ENCODE results near the gene DYRK1B.

DNA sequence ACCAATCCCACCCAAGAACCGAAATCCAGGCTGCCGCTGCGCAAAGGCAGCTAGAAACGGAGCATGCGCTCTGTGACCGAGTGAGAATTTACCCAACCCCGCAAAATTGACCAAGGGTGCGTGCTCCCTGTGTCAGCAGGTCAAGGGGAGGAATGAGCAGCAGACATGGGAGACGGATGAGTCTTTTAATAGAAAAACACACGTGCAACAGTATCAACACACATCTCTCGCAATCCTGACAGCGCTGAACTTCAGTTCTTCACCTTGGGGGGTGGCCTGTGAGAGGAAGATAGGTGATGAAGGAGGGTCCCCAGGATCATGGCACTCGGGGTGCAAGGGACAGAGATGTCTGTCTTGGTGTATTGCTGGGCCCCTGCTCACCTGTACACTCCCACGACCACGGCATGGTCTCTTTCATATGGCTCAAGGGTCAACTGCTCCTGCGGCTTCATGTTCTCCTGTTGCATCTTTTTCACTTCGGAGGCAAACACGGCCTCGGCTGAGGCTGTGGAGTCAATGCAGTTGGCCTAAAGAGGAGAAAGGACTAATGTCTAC is 402 bp upstream of the DYRK1B start:
- TF ChIP-seq EZH2 (IDR thresholded peaks at IDR 0.05; ENCODE audit: borderline replicate concordance, insufficient read depth, low read depth, low read length, poor library complexity, severe bottlenecking): no peak
- TF ChIP-seq, protein P1, sequence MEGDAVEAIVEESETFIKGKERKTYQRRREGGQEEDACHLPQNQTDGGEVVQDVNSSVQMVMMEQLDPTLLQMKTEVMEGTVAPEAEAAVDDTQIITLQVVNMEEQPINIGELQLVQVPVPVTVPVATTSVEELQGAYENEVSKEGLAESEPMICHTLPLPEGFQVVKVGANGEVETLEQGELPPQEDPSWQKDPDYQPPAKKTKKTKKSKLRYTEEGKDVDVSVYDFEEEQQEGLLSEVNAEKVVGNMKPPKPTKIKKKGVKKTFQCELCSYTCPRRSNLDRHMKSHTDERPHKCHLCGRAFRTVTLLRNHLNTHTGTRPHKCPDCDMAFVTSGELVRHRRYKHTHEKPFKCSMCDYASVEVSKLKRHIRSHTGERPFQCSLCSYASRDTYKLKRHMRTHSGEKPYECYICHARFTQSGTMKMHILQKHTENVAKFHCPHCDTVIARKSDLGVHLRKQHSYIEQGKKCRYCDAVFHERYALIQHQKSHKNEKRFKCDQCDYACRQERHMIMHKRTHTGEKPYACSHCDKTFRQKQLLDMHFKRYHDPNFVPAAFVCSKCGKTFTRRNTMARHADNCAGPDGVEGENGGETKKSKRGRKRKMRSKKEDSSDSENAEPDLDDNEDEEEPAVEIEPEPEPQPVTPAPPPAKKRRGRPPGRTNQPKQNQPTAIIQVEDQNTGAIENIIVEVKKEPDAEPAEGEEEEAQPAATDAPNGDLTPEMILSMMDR (IDR thresholded peaks at IDR 0.05): no peak
